CD4-positive, alpha-beta T cell treated with Interleukin-15 for 4 hours (primary cell): ENCODE data around the gene GFRA1.

Source experiments
- DNase-seq: peaks from one replicate; pipeline ENCODE4 v3.0.0-alpha.2; 2020; ENCODE audit warnings: low spot score

Gene GFRA1

GRCh38 chr10:116272440-116273283, at the start of gene GFRA1:
Gene GFRA1 (minus strand): TSS chr10:116273206. CDS start chr10:116272029, 1,177 bp downstream.
- DNase-seq = no peak

GRCh38 chr10:116316503-116316902, 43.5 kb upstream of the GFRA1 start:
- DNase-seq = no peak

DNA sequence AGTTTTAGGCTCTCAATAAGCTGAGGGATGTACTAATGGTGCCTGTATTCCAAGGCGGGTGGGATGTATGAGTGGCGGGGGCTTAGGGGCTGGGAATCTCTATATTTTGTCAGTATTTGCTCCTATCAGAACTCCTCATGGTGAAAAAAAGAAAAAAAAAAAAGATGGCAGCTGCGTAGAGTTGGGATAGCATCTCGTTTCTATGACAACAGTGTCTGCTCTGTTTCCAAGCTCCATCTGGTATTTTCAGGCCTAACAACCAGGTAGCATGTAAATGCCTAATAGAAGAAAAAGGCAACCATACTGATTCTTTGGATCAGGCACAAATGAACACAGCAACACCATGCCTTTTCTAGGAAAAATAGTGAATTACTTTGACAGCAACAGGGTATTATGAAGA, 39.5 kb upstream of the GFRA1 start:
- DNase-seq = no peak

DNA sequence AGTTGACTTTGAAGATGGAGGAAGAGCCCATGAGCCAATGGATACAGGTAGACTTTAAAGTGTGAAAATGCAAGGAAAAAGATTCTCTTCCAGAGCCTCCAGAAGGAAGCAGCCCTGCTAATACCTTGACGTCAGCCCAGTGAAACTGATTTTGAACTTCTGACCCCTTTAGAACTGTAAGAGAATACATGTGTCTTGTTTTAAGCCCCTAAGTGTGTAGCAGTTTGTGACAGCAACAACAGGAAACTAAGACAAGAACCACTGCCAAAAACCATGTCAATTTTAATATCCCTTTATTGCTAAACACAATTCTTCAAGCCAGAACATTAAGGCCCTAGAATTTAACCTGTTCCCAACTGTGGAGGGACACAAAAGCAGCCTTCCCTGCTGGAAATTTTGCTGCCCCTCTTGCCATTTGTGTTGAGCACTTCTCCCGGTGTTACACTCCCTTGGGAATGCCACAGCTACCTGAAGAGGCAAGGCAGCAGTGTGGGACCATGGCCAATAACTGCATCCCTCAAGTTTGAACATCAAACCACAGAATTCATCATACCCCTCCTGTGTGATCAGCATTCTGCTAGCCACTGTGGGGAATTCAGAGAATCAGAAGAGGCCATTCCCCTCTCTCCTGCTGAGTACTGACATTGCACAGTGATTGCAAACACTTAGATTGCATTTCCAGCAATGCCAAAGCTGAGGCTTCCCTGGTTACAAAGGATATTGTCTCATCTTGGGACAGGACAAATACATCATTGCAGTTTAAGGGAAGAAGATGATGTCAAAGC, 38.9 kb upstream of the GFRA1 start:
- DNase-seq = no peak

- no peak for DNase-seq
Observed at GRCh38 chr10:116311016-116311415, 38.0 kb upstream of the GFRA1 start.

GRCh38 chr10:116307455-116307854, 34.4 kb upstream of the GFRA1 start:
- DNase-seq = no peak

DNA sequence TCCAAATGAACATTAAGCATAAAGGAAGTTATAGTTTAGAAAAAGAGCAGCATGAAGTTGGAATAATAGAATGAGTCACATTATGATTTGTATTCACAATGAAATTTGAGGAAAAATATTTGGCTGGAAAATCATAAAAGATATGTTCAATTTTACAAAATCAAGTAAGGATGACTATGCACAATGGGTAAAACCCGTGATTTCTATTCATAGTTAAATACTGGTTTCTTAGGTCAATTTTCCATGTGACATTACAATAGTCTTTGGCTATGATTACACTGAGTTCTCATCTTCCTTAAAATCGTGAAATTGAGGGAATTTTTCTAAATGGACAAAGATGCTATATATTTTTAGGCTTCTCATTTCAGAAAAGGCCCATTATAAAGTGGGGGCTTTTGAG, 33.8 kb upstream of the GFRA1 start:
- no peak for DNase-seq

- DNase-seq = no peak
Observed at GRCh38 chr10:116304923-116305322, 31.9 kb upstream of the GFRA1 start.

- no peak for DNase-seq
Observed at GRCh38 chr10:116300542-116300941, 27.5 kb upstream of the GFRA1 start.

- no peak for DNase-seq
Observed at GRCh38 chr10:116298586-116298985, 25.6 kb upstream of the GFRA1 start.

DNA sequence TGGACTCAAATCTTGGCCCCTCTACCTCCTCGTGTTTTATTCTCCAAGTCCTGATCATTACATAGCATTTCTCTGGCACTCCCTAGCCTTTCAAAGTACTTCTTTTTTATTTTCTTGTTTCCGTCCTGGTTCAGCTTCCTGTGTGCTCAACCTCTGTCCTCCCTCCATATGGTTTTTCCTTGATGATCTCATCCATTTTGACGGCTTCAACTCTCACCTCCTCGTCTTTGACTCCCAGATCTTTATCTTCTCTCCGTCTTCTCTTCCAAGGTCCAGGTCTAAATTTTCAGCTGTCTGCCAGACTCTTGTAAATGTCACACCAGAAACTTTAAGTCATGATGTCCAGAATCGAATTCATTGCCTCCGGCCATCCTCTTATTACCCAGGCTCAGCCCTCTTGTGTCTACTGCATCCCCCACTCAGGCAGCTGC, 23.3 kb upstream of the GFRA1 start:
- DNase-seq = no peak

- DNase-seq = no peak
Observed at GRCh38 chr10:116292493-116292892, 19.5 kb upstream of the GFRA1 start.

- DNase-seq = no peak
Observed at GRCh38 chr10:116289652-116290051, 16.6 kb upstream of the GFRA1 start.

GRCh38 chr10:116287906-116288501, 15.0 kb upstream of the GFRA1 start:
- no peak for DNase-seq

DNA sequence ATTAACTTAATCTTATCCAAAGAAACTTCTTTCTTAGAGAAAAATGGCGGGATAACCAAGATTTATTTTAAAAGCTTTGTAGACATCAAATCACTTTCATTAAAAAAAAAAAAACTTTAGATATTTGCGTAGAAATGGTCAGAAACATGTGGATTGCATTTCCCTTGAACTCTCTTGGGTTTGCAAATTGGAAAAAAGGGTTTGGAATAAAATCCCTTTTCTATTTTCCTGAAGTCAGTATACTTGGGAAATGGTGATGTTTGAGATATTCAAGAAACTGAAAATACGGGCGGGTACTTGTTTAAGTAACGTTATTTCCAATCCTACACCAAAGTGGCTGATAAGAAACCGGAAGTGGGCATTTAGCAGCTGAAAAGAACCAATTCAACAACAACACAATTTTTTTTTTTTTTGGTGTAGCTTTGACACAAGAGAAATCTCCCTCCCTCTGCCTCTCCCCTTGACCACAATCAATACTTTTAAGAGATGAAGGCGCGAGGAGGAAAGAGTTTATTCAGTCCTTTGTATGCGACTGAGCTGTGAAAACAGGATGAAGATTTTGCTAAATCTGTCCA, 13.7 kb upstream of the GFRA1 start:
- DNase-seq = no peak

DNA sequence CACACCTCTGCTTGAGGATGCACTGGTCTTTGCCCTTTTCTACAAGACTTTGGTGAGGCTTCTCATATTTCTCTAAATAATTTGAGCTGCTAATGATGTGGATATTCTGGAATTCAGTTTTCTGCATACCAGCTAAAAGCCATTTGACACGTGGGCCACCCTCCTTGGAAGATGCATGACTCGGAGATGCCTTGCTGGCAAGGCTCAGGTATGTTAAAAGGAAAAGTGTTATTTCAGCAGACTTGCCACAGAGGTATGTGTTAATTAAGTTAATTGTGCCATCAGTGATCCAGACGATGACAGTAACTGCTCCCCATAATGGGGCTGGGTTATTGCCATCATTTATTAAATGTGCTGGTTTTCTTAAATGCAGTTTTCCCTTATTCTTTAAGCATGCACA, 8.8 kb upstream of the GFRA1 start:
- no peak for DNase-seq

DNA sequence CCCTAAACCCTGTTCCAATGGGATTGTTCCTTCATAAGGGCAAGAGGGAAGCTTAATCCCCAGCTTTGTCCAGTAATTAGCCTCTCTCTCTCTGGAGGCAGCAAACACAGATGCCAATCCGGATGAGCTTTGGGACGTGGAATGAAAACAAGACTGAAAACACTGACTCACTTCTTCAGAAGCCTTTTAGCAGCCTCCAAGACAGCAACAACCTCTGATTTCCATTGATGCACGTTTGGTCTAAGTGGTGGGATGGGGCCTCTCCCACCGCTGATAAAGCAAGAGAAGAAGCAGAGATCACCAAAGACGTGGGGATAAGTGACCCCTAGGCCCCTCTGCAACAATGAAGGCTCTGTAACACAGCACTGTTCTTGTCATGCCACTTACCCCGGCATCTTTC, 5.8 kb upstream of the GFRA1 start:
- DNase-seq = no peak

GRCh38 chr10:116276981-116277380, 4.0 kb upstream of the GFRA1 start:
- DNase-seq = no peak

DNA sequence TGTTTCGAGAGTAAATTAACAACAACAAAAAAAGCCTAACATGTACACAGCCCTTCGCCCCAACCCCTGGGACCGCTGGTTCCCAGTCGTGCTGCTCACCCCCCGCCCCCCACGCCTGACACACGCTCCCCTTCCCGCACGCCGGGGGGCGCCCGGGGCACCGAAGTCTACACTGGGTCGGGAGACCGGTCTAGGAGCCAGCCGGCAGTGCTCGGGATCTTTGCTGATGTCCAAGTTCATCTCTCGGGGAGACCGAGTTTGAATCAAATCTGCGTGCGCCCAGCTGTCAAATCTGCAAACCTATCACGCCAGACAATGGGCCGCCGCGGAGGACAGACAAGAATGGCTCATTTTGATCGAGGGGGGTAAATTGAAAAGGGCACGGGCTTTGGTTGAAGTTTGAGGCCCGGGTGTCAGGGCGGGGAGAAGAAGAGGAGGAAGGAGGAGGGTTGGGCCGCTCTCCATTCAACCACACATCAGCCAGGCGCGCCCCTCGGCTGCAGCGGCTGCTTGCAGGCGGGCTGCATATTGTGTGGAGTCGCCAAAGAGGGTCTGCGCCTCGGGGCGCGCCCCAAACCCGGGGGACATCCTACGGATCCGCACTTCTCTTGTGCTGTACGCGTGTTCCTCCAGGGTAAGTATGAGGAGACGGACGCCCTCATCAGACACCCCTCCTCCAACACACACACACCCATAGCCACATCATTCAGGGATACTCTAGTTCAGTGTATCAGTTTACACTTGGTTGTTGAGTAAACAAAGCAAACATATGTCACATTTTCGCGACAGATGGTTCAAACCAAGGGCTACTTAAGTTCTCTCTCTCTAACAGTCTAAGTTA, 1.3 kb upstream of the GFRA1 start:
- no peak for DNase-seq

DNA sequence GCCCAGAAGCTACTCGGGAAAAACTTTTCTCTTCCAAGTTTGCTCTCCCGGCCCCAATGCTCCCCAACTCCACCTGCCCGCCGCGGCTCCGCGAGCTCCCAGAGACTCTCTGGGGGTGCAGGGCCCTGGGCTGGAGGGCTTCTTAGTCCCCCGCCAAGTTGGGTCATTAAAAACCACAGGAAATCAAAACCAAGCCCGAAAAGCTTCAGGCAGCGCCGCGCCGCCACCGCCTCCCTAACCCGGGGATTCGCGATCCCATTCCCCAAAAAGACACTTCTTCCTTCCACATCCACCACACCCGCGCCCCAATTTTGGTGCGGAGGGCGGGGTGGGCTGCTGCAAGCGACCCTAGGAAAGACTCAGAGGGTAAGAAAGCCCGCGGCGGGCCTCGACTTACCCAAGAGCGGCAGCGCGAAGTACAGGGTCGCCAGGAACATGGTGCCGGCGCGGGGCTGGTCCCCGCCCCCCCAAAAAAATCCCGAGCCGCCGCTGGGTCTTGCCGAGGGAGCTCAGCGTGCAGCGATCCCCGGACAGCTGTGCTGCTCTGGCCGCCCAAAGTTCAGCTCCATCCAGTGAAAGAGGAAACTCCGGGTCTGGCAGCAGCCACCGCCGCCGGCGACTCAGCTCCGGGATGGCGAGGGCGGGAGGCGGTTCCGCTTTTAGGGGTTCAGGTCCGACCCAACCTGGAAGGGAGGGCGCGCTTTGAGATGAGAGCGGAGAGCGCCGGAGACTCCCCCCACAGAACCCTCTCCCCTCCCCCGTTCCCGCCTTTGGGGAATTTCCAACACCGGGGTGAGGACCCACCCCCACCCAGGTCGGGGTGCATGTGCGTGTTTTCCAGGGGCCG, 1.2 kb downstream of the GFRA1 start:
- no peak for DNase-seq
